Cardiac fibroblast (primary cell): ENCODE measurements around the gene FHAD1.

ENCODE experiments used
- DNase-seq, 2 donors: peaks; one replicate each; pipeline versions ENCODE4 v3.0.0 to v3.0.0-alpha.2; 2010; ENCODE audit warnings: low read depth in 2 of 2
- H3K4me3 ChIP-seq, 2 donors: replicated peaks in 1 of 2; 1 replicate in 1 of 2; 2 replicates in 1 of 2; pipeline ENCODE4 v1.5.1; 2011; ENCODE audit warnings: low read depth in 2 of 2, low read length in 2 of 2, mild to moderate bottlenecking in 2 of 2, moderate library complexity in 1 of 2
- CTCF ChIP-seq: IDR thresholded peaks from one replicate; pipeline ENCODE4 v1.5.1; 2011; ENCODE audit warnings: low read depth, mild to moderate bottlenecking, low read length, inconsistent platforms

FHAD1 gene

GRCh38 chr1:15408890-15409387, 161.9 kb downstream of the FHAD1 start:
- DNase-seq: no peak
- no peak for TF ChIP-seq CTCF
- H3K4me3 ChIP-seq: peak overlapping the region; percentile 42 to 82

- TF ChIP-seq CTCF: no peak
- peak; percentile 78 to 82 for DNase-seq
- H3K4me3 ChIP-seq: peak within 1 kb of the TSS; percentile 80 to 82
Measured at GRCh38 chr1:15409388-15410222, 162.6 kb downstream of the FHAD1 start, which contains the start of gene EFHD2. TSS of gene EFHD2 (plus strand) at chr1:15409888. CDS start at chr1:15409972, 84 bp downstream.

DNA sequence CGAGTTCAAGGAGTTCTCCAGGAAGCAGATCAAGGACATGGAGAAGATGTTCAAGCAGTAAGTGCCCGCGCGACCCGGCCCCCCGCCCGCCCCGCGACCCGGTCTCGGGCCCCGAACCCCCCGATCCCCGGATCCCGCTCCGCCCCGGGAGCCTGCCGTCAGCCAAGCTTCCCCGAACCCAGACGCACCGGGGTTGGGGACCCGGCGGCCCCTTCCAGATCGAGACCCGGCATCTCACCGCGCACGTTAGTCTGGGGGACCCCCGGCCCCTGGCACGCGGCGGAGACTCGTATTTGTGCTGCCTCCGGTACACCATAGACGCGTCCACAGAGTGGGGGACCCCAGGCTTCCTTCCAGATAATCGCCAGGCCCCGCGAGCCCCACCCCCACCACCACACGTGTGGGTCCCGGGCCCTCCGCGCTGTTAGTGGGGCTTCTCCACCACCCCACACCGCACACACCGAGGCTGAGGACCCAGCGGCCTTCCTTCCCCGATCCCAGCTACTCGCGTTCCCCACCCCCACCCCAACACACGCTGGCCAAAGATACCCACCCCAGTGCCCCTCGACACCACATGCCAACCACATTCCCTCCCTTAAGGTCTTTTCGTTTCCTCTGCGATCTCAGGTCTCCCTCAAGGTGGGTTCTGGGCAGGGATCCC, 163.3 kb downstream of the FHAD1 start:
- no peak for TF ChIP-seq CTCF
- DNase-seq: no peak
- peak overlapping the region; percentile 80 to 82 for H3K4me3 ChIP-seq

DNA sequence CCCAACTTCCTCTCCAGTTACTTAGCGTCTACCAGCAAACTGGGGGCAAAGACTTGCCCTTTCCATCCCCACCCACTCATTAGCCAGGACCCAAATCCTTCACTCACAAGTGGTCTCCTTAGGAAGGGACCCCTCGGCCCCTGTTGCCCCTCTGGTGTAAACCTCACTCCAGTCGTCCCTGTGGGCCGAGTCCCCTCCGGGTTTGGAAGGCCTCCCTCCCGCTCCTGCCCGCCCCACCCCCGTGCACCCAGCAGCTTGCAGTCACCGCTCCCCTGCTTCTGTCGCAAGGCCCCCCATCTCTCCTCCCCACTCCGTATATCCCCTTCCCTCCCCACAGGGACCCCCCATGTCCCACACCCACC, 163.8 kb downstream of the FHAD1 start:
- peak overlapping the region; percentile 80 to 82 for H3K4me3 ChIP-seq
- DNase-seq: no peak
- no peak for TF ChIP-seq CTCF

DNA sequence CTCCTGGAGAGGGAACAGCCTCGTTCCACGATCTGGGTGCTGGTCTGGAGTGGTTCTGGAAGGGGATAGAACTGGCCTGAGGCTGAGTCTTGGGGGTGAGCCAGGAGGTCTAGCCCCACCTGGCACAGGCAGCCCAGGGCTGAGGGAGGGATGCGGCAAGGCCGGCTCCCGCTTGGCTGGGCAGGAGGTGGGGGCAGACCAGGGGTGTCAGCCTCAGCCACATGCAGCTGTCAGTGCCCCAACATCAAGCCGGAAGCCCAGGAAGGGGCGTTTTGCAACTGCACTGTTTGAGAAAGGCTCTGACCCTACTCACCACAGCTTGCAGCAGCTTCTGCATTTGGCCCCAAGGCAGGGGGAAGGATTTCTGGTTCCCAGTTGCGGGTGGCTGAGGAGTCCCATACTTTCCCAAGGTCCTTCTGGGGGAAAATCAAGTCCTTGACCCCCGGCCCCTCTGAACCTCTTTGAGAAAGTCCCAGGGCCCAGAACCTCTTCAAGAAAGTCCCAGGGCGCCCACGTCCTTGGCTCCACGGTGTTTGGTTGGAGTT, 164.6 kb downstream of the FHAD1 start:
- H3K4me3 ChIP-seq: peak overlapping the region; percentile 4 to 82
- peak in 1 of 2 donors; percentile 16 for DNase-seq
- no peak for TF ChIP-seq CTCF

DNA sequence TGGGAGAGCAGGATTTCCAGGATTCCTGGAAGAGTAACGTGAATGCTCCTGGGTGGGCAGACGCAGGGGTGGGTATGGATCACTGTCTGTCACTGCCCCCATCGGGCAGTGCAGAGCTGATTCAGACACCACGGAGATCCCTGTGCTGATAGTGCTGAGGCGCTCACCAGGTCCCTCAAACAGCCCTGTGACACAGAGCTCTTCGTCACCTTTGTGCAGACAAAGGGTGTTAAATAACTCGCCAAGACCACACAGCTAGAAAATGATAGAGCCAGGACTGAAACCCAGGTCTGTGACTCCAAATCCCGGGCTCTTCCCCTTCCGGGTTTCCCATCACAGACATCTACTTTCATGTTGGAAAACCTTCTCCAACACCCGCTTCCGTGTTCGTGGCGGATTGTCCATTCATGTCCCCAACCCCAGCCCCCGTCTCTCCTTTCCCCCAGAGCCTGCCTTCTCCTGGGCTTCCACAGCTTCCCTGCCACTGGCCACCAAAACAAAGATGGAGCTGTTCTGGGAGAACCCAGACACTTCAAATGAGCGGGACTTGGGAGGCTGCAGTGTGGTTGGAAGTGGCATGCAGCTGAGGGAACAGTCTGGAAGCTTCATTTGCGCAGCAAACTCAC, 165.3 kb downstream of the FHAD1 start:
- no peak for DNase-seq
- H3K4me3 ChIP-seq: no peak overlapping the region
- TF ChIP-seq CTCF: no peak
